ENCODE data around the gene TTBK1. TPM values are rescaled to one million over a fixed set of nuclear protein-coding genes. Genes with fewer than 3 reads are reported as not detected.
A peak's percentile ranks its signal among the peaks of the same experiment; 100 is the strongest.

The TTBK1 gene
- total RNA-seq, 4 donors from 2014 or later, result 0.13 TPM; not detected in 3

DNA sequence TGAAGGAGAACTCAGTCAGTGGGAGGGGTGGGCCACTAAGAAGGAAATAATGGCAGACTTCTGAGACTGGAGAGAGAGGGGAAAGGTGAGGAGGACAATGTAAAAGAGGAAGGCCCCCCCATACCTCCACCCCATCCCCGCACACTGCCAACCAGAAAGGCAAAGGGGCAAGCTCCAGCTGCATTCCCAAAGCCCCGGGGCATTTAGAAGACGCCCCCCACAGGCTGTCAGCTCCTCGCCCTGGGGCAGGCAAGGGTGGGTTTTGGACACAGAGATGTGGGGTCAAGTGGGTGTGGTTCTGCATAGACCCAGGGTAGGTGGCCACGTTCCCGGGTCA lies 34.0 kb downstream of the TTBK1 start:
- no peak for TF ChIP-seq POLR2A (IDR thresholded peaks at IDR 0.05)
- TF ChIP-seq, protein P1, sequence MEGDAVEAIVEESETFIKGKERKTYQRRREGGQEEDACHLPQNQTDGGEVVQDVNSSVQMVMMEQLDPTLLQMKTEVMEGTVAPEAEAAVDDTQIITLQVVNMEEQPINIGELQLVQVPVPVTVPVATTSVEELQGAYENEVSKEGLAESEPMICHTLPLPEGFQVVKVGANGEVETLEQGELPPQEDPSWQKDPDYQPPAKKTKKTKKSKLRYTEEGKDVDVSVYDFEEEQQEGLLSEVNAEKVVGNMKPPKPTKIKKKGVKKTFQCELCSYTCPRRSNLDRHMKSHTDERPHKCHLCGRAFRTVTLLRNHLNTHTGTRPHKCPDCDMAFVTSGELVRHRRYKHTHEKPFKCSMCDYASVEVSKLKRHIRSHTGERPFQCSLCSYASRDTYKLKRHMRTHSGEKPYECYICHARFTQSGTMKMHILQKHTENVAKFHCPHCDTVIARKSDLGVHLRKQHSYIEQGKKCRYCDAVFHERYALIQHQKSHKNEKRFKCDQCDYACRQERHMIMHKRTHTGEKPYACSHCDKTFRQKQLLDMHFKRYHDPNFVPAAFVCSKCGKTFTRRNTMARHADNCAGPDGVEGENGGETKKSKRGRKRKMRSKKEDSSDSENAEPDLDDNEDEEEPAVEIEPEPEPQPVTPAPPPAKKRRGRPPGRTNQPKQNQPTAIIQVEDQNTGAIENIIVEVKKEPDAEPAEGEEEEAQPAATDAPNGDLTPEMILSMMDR (IDR thresholded peaks at IDR 0.05), result no peak
- intact Hi-C loops (cut with DNase I), result no loop called here
- Histone ChIP-seq H3K4me3 (no peak overlapping the region), H3K27me3 (peaks cover 0 to 69% (median 4%) of the 10 kb centered on the region in 4 donors), H3K27ac (peak overlapping the region in 2 of 4 donors; percentile 9 to 55), H3K9me3 (no peaks in the 10 kb centered on the region), H3K4me1 (peaks cover 6 to 31% (median 13%) of the 10 kb centered on the region in 3 donors), H3K36me3 (no peaks in the 10 kb centered on the region)
- no peak for DNase-seq
- 82% methylated on average over 4 to 6 of the region's 6 CpGs for WGBS, 2 donors

DNA sequence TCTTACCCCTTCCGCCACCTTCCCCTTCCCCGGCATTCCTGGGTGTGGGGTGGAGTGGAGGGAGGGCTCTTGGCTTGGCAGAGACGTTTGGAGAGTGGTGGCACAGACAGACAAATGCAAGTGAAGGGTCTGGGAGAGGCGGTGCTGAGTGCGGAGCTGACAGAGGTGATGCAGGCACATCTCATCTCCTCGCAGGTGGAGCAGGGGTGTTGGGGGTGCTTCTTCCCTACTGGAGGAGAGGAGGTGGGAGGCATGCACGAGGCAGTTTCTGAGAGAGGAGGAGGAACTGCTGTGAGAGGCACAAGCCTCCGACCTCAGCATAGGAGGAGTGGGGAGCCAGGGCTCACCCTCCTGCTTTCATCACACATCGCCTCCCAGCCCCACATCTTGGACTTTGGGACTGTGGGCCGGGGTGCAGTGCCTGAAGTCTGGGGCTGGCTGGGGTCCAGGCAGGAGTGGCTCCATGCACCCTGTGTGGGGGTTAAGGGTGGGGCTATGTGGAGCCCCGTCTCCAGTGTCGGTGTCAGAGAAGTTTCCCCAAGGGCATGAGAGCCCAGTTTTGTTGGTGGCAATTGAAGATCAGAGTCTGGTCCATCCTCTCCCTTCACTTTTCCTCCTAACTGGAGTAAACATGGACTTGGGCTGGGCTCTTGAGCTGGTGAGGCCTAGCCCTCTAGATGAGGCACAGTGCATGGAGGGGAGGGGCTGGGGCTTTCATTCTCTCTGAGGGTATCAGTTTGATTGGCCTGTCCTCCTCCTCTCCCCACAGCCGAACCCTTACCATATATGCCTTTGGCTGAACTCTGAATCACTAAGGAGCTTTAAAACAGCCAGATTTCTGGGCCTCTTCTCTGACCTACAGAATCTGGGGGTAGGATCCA lies 34.6 kb downstream of the TTBK1 start:
- H3K36me3 ChIP-seq, result no peaks in the 10 kb centered on the region
- no peak for TF ChIP-seq POLR2A (IDR thresholded peaks at IDR 0.05)
- TF ChIP-seq, protein P1 (IDR thresholded peaks at IDR 0.05), result no peak
- no peaks in the 10 kb centered on the region for H3K9me3 ChIP-seq
- no peak for DNase-seq
- intact Hi-C loops (cut with DNase I), result no loop called here
- peaks cover 0 to 72% (median 4%) of the 10 kb centered on the region in 4 donors for H3K27me3 ChIP-seq
- WGBS, 2 donors, result 67 to 70% methylated on average over 5 to 8 of the region's 13 CpGs
- H3K4me3 ChIP-seq, result no peak overlapping the region
- H3K4me1 ChIP-seq, result peaks cover 6 to 31% (median 13%) of the 10 kb centered on the region in 3 donors
- H3K27ac ChIP-seq, result peak overlapping the region in 3 of 4 donors; percentile 16 to 55 (median 40)

GRCh38 chr6:43278524-43279078 lies 35.3 kb downstream of the TTBK1 start:
- intact Hi-C loops (cut with DNase I), result no loop called here
- 64 to 65% methylated on average over 3 to 4 of the region's 4 CpGs for WGBS, 2 donors
- H3K27ac ChIP-seq, result peak overlapping the region in 3 of 4 donors; percentile 16 to 55 (median 40)
- H3K36me3 ChIP-seq, result no peaks in the 10 kb centered on the region
- H3K9me3 ChIP-seq, result no peaks in the 10 kb centered on the region
- DNase-seq, result no peak
- TF ChIP-seq, protein P1 (IDR thresholded peaks at IDR 0.05), result no peak
- TF ChIP-seq POLR2A (IDR thresholded peaks at IDR 0.05), result no peak
- no peak overlapping the region for H3K4me3 ChIP-seq
- peaks cover 6 to 33% (median 13%) of the 10 kb centered on the region in 3 donors for H3K4me1 ChIP-seq
- H3K27me3 ChIP-seq, result peaks cover 0 to 72% (median 4%) of the 10 kb centered on the region in 4 donors

DNA sequence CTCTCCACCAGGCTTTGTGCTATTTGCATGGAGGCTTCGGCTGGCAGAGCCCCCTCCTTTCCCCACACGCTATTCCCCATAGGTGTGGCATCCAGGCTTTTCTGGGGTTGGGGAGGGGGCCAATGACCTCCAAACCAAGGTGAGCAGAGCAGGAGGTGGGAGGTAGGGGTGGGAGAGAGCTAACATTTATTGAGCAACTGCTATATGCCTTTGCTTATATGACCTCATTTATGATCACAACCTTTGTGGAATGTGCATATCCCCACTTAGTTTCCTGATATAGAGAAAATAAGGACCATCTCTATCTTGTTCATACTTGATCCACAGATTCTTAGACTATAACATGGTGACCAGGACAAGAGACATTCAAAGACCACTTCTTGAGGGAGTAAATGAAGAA lies 37.0 kb downstream of the TTBK1 start:
- no peak for DNase-seq
- peaks cover 11 to 41% (median 20%) of the 10 kb centered on the region in 3 donors for H3K4me1 ChIP-seq
- TF ChIP-seq, protein P1 (IDR thresholded peaks at IDR 0.05), result no peak
- no peak for TF ChIP-seq POLR2A (IDR thresholded peaks at IDR 0.05)
- H3K9me3 ChIP-seq, result no peaks in the 10 kb centered on the region
- intact Hi-C loops (cut with DNase I), result no loop called here
- peaks cover 0 to 72% (median 4%) of the 10 kb centered on the region in 4 donors for H3K27me3 ChIP-seq
- H3K36me3 ChIP-seq, result no peaks in the 10 kb centered on the region
- no peak overlapping the region for H3K27ac ChIP-seq
- WGBS, 2 donors, result 75% methylated on average over 2 of the region's 2 CpGs; no CpG with 5 or more reads in 1 of the 2 donors
- no peak overlapping the region for H3K4me3 ChIP-seq

DNA sequence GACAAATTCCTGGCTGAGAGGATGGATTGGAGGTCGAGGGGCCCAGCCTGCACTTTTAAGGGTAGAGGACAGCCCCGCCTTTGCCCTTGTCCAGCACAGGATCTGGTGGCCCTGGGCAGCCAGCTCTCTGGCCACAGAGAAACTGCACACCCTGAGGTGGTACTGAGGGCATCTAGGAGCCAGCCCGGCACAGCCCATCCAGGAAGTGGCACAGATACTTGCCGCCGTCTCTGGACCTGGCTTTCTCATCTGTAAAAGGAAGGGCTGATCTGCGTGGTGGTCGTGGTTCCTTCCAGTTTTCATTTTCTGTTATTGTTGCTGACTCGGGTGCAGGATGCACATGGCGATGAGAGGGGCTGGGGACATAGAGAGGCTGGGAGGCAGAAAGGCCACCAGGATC lies 38.8 kb downstream of the TTBK1 start:
- no peak overlapping the region for H3K27ac ChIP-seq
- intact Hi-C loops (cut with DNase I), result no loop called here
- DNase-seq, result no peak
- peaks cover 0 to 72% (median 0%) of the 10 kb centered on the region in 4 donors for H3K27me3 ChIP-seq
- no peaks in the 10 kb centered on the region for H3K9me3 ChIP-seq
- H3K4me3 ChIP-seq, result no peak overlapping the region
- no peaks in the 10 kb centered on the region for H3K36me3 ChIP-seq
- H3K4me1 ChIP-seq, result peaks cover 4 to 33% (median 13%) of the 10 kb centered on the region in 3 donors
- TF ChIP-seq, protein P1 (IDR thresholded peaks at IDR 0.05), result no peak
- no peak for TF ChIP-seq POLR2A (IDR thresholded peaks at IDR 0.05)
- WGBS, 2 donors, result 55 to 64% methylated on average over 2 to 8 of the region's 9 CpGs
